ENCODE data around the gene SLC7A14. TPM values are rescaled to one million over a fixed set of nuclear protein-coding genes. Genes with fewer than 3 reads are reported as not detected.

SLC7A14 gene
- total and polyA plus RNA-seq, 10 of the 15 experiments (the other 5 are each of a cell fraction or from before 2014, with no cell fraction given): not detected

GRCh38 chr3:170517242-170517945 is 68.5 kb downstream of the SLC7A14 start:
- ATAC-seq (no peak), DNase-seq (ENCODE audit: low read depth, low spot score) (no peak), FAIRE-seq (no peak)
- intact Hi-C loops (cut with micrococcal nuclease; ENCODE audit: unreplicated experiment): no loop called here
- Histone ChIP-seq H3K9me3 (replicated peaks; ENCODE audit: control insufficient read depth, insufficient read depth, low read length) (no peaks in the 10 kb centered on the region), H3K36me3 (ENCODE audit: control insufficient read depth in 2 of 2, insufficient read depth in 2 of 2, low read length in 1 of 2) (no peaks in the 10 kb centered on the region), H3K79me2 (ENCODE audit: control insufficient read depth, insufficient read depth, low read length) (no peaks in the 10 kb centered on the region), H3K27me3 (replicated peaks in 1 of 2; ENCODE audit: control insufficient read depth in 2 of 2, insufficient read depth in 2 of 2, low read length in 1 of 2) (no peaks in the 10 kb centered on the region; a peak in 1 of 4 replicates), H3K4me1 (ENCODE audit: control insufficient read depth, insufficient read depth, low read length) (no peaks in the 10 kb centered on the region), H3K27ac (ENCODE audit: control insufficient read depth, insufficient read depth) (no peak overlapping the region), H3K4me3 (no peak overlapping the region), H3K9ac (ENCODE audit: control insufficient read depth, insufficient read depth, low read length) (no peak overlapping the region), H4K20me1 (ENCODE audit: control insufficient read depth, insufficient read depth) (no peaks in the 10 kb centered on the region), H3K4me2 (ENCODE audit: control insufficient read depth, insufficient read depth) (no peak overlapping the region), H2AFZ (ENCODE audit: control insufficient read depth, low read depth, low read length) (no peak overlapping the region)
- ChIA-PET POLR2A (no interaction called here), CTCF (interaction anchor here (1.2 kb wide), 1 partner anchor 53 kb away, joined by 4 read pairs; no protein-coding TSS in a partner anchor), SMC1A (ENCODE audit: uncharacterized antibody, unreplicated experiment) (interaction anchor here (1.9 kb wide), 1 partner anchor 74 kb away, joined by 5 read pairs; no protein-coding TSS in a partner anchor), RAD21 (ENCODE audit: unreplicated experiment) (no interaction called here)
- in situ Hi-C loops (cut with MboI): no loop called here
- no TSS peak for BruUV-seq (replicated peaks)
- WGBS (ENCODE audit: insufficient coverage, insufficient replicate concordance, low lambda C conversion rate, missing lambda C conversion rate): 24% methylated on average over 3 of the region's 3 CpGs
- TF ChIP-seq MTA2 (IDR thresholded peaks at IDR 0.05; ENCODE audit: low read depth) (no peak), POLR2A (IDR thresholded peaks at IDR 0.05; ENCODE audit: low read depth, low read length) (no peak), IKZF2 (IDR thresholded peaks at IDR 0.05) (no peak), BCL11A (IDR thresholded peaks at IDR 0.05; ENCODE audit: low read depth, low read length) (no peak), ATF7 (IDR thresholded peaks at IDR 0.05; ENCODE audit: low read depth) (no peak)

- FAIRE-seq (no peak), ATAC-seq (no peak), DNase-seq (ENCODE audit: low read depth, low spot score) (no peak)
- Histone ChIP-seq H3K4me2 (ENCODE audit: control insufficient read depth, insufficient read depth) (no peak overlapping the region), H3K9ac (ENCODE audit: control insufficient read depth, insufficient read depth, low read length) (no peak overlapping the region), H3K36me3 (ENCODE audit: control insufficient read depth in 2 of 2, insufficient read depth in 2 of 2, low read length in 1 of 2) (no peaks in the 10 kb centered on the region), H4K20me1 (ENCODE audit: control insufficient read depth, insufficient read depth) (no peaks in the 10 kb centered on the region), H3K4me1 (ENCODE audit: control insufficient read depth, insufficient read depth, low read length) (no peaks in the 10 kb centered on the region), H3K79me2 (ENCODE audit: control insufficient read depth, insufficient read depth, low read length) (no peaks in the 10 kb centered on the region), H3K9me3 (replicated peaks; ENCODE audit: control insufficient read depth, insufficient read depth, low read length) (no peaks in the 10 kb centered on the region), H3K4me3 (no peak overlapping the region), H3K27ac (ENCODE audit: control insufficient read depth, insufficient read depth) (no peak overlapping the region), H3K27me3 (replicated peaks in 1 of 2; ENCODE audit: control insufficient read depth in 2 of 2, insufficient read depth in 2 of 2, low read length in 1 of 2) (no peaks in the 10 kb centered on the region), H2AFZ (ENCODE audit: control insufficient read depth, low read depth, low read length) (no peak overlapping the region)
- intact Hi-C loops (cut with micrococcal nuclease; ENCODE audit: unreplicated experiment): no loop called here
- CTCF ChIA-PET: no interaction called here
- BruUV-seq (replicated peaks): no TSS peak
- SMC1A ChIA-PET (ENCODE audit: uncharacterized antibody, unreplicated experiment): no interaction called here
- 41% methylated on average over 2 of the region's 2 CpGs for WGBS (ENCODE audit: insufficient coverage, insufficient replicate concordance, low lambda C conversion rate, missing lambda C conversion rate)
- RAD21 ChIA-PET (ENCODE audit: unreplicated experiment): no interaction called here
- POLR2A ChIA-PET: no interaction called here
- in situ Hi-C loops (cut with MboI): no loop called here
- TF ChIP-seq E2F4 (IDR thresholded peaks at IDR 0.05; ENCODE audit: low read depth, low read length) (no peak), RAD51 (IDR thresholded peaks at IDR 0.05) (no peak), RB1 (IDR thresholded peaks at IDR 0.05; ENCODE audit: borderline replicate concordance) (no peak), IRF5 (IDR thresholded peaks at IDR 0.05; ENCODE audit: borderline replicate concordance) (no peak), USF1 (IDR thresholded peaks at IDR 0.05; ENCODE audit: borderline replicate concordance, extremely low read length, insufficient read depth, low read depth, low read length) (no peak), MTA3 (IDR thresholded peaks at IDR 0.05; ENCODE audit: borderline replicate concordance, low read length) (no peak), ZNF274 (IDR thresholded peaks at IDR 0.05; ENCODE audit: insufficient read depth, insufficient read length) (no peak)
Measured at GRCh38 chr3:170513642-170514041, 72.2 kb downstream of the SLC7A14 start.
